Erythroblast (primary cell): ENCODE measurements around the gene OLFML2A.
"Not testable (repeated sequence)": the region's sequence is repeated elsewhere in the genome, so short reads cannot be mapped to it uniquely, and the experiment has no call there.

ENCODE experiments used
- DNase-seq, 2 experiments: peaks; one replicate each; lab custom pipeline; 2025; lab: John Stamatoyannopoulos, UW
- GATA1 ChIP-seq: IDR thresholded peaks from 2 replicates; pipeline ENCODE4 v1.6.1; 2011; ENCODE audit warnings: low read depth, mild to moderate bottlenecking, control low read depth, low read length, moderate library complexity
- POLR2A ChIP-seq: IDR thresholded peaks from 2 replicates; pipeline ENCODE4 v1.6.1; 2011; ENCODE audit warnings: mild to moderate bottlenecking, low read length

The OLFML2A gene

DNA sequence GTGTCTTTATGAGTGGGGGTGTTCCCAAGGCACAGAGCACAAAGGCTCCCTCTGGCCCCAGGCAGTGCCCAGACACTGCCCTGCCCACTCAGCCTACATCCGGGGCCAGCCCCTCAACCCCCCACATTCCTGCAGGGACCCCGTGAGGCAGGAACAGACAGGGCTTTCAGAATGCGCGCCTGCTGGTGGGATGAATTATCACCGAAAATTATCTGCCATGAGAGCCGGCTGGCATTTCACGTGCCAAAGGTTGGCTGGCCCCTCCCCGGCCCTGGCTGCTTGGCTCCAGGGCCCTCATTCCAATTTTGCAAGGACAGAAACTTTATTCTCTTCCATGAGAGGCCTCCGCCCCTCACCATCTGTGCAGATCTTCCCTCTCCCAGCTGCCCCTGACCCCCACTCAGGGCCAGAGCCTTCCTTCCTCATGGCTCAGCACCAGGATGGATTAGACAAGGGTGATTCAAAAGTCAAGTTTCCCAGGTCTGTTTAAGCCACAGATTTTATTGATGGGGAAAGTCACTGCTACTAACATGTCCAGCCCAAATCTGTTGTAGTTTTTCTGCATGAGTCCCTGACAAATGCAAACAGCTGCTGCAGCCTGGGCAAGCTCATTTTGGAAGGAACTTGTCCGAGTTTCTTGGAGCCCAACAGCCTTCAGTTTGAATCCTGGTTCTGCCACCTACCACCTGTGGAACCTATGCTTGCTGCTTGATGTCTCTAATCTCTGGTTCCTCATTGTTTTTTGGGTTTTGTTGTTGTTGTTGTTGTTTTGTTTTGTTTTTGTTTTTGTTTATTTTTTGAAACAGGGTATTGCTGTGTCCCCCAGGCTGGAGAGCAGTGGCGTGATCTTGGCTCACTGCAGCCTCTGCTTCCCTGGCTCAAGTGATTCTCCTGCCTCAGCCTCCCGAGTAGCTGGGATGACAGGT lies 44.0 kb downstream of the OLFML2A start:
- DNase-seq: no peak
- TF ChIP-seq GATA1: no peak
- no peak for TF ChIP-seq POLR2A

DNA sequence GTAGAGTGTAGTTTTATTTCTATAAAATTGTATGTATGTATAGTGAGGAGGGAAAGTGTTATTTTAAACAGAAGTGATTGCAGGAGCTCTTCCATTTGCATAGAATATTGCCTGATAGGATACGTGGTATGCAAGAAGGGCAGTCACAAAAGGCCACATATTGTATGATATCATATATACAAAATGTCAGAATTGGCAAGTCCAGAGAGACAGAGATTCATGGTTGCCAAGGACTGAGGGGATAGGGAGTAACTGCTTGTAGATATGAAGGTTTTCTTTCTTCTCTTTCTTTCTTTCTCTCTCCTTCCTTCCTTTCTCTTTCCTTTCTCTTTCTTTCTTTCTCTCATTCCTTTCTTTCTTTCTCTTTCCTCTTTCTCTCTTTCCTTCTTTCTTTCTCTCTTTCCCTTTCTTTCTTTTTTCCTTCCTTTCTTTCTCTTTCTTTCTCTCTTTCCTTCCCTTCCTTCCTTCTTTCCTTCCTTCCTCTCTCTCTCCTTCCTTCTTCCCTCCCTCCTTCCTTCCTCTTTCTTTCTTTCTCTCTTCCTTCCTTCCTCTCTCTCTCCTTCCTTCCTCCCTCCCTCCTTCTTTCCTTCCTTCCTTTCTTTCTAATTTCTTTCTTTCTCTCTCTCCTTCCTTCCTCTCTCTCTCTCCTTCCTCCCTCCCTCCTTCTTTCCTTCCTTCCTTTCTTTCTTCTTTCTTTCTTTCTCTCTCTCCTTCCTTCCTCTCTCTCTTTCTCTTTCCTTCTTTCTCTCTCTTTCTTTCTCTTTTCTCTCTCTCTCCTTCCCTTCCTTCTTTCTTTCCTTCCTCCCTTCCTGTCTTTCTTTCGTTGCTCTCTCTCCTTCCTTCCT lies 51.8 kb downstream of the OLFML2A start:
- TF ChIP-seq GATA1 (no peak), POLR2A (no peak)
- DNase-seq: no peak

DNA sequence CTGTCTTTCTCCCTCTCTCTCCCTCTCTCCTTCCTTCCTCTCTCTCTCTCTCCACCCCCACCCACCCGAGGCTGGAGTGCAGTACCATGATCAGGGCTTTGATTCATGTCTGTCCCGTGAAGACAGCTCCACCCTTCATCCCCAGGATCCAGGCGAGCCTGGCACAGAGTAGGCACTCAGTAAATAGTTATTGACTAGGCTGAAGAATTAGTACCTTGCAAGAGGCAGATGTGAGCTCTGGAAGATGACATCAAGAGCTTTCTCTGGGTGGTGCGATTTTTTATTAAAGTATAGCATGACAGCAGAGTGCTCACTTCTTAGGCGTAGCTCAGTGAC lies 52.4 kb downstream of the OLFML2A start:
- DNase-seq: no peak
- TF ChIP-seq POLR2A (no peak), GATA1 (no peak)

DNA sequence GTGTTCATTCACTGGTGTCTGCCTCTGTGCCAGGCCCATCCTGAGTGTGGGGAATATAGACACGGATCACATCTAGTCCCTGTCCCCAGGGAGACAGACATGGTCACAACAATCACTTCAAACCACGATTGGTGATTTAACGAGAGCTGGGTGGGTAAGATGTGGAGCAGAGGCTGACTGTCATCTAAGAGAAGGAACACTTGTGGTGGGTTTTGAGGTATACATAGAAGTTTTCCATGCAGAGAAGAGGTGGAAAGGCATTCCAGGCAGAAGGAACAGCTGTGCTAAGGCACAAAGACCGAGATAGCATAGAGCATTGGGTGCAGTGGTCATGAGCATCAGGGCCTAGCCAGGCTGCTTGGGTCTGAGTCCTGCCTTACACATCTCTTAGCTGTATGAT lies 53.7 kb downstream of the OLFML2A start:
- no peak for DNase-seq
- TF ChIP-seq POLR2A: no peak
- no peak for TF ChIP-seq GATA1

DNA sequence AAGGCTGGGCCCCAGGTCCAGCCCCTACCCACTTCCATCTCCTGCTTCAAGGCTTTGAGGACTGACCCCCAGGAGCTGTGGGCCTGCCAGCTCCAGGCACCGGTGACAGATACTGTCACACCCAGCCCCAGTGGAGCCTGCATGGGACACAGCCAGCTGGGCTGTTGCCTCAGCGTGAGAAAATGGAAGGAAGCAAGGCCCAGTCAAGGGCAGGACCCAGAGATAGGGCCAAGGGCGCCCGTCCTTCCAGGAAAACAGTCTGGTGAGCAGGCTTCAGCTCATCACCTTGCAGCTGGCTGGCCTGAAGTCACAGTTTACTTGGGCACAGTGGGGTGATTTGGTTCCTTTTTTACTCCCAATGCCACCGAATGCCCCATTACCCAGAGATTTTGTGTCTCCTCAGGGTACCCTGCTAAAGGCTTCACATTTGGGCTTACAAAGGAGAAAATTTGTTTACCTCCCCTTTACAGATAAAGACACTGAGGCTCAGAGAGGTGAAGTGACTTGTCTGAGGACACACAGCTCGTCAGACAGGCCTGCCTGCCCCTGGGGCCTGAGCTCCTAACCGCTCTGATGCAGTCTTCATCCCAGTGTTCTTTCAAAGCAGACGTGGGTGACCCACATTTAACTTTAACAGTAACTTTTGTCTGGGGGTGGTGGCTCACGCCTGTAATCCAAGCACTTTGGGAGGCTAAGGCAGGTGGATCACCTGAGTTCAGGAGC lies 54.9 kb downstream of the OLFML2A start:
- no peak for TF ChIP-seq GATA1
- TF ChIP-seq POLR2A: no peak
- DNase-seq: no peak

DNA sequence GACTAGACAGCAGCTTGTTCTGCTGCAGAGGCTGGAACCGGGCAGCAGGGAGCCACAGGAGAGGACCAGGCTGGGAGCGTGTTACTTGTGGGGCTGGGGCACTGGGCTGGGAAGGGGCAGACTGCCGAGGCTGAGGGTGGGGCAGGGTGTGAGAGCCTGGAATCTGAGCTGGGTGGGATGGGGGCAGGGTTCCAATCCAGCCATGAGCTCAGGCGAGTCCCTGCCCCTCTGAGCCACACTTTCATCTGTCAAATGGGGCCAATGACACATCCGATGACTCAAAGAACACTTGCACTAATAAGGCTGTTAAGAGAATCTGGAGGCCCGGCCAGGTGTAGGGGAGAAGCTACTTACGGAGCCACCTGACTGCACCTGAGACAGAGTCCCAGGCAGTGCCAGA lies 57.7 kb downstream of the OLFML2A start:
- TF ChIP-seq GATA1 (no peak), POLR2A (no peak)
- no peak for DNase-seq

DNA sequence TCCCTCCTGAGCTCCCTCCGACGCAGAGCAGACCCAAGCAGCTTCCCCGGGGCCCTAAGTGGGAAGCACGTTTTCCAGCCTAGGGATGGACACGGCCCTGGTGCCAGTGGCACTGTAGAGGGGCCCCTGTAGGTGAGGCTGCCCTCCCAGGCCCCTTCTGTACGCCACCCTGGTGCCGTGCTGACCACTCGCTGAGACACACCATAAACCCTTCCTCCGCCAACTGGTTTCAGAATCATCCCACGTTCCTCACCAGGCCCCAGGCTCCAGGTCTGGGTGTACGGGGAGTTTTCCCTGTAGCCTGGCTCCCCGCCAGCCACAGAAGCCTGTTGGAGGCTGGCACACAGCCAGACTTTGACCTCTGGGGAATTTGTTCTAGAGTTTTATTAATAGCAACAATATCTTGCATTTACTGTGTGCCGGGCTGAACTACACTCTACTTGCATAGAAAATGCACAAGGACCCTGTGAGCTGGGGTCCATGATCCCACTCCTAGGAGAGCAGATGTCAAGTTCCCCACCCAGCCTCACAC lies 58.2 kb downstream of the OLFML2A start:
- no peak for DNase-seq

DNA sequence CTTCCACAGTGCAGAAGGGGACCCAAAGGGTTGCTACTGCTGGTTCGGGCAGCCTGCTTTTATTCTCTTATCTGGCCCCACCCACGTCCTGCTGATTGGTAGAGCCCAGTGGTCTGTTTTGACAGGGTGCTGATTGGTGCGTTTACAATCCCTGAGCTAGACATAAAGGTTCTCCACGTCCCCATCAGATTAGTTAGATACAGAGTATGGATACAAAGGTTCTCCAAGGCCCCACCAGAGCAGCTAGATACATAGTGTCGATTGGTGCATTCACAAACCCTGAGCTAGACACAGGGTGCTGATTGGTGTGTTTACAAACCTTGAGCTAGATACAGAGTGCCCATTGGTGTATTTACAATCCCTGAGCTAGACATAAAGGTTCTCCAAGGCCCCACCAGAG lies 61.2 kb downstream of the OLFML2A start:
- not testable (repeated sequence) for DNase-seq

More for the DNA sequence above, 58.2 kb downstream of the OLFML2A start:
- no peak for TF ChIP-seq POLR2A
- TF ChIP-seq GATA1: no peak

DNA sequence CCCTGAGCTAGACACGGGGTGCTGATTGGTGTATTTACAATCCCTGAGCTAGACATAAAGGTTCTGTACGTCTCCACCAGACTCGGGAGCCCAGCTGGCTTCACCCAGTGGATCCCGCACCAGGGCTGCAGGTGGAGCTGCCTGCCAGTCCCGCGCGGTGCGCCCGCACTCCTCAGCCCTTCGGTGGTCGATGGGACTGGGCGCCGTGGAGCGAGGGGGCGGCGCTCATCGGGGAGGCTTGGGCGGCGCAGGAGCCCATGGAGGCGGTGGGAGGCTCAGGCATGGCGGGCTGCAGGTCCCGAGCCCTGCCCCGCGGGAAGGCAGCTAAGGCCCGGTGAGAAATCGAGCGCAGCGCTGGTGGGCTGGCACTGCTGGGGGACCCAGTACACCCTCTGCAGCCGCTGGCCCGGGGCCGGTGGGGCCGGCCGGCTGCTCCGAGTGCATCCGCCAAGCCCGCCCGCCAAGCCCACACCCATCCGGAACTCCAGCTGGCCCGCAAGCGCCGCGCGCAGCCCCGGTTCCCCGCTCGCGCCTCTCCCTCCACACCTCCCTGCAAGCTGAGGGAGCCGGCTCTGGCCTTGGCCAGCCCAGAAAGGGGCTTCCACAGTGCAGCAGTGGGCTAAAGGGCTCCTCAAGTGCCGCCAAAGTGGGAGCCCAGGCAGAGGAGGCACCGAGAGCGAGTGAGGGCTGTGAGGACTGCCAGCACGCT lies 61.8 kb downstream of the OLFML2A start:
- not testable (repeated sequence) for DNase-seq

DNA sequence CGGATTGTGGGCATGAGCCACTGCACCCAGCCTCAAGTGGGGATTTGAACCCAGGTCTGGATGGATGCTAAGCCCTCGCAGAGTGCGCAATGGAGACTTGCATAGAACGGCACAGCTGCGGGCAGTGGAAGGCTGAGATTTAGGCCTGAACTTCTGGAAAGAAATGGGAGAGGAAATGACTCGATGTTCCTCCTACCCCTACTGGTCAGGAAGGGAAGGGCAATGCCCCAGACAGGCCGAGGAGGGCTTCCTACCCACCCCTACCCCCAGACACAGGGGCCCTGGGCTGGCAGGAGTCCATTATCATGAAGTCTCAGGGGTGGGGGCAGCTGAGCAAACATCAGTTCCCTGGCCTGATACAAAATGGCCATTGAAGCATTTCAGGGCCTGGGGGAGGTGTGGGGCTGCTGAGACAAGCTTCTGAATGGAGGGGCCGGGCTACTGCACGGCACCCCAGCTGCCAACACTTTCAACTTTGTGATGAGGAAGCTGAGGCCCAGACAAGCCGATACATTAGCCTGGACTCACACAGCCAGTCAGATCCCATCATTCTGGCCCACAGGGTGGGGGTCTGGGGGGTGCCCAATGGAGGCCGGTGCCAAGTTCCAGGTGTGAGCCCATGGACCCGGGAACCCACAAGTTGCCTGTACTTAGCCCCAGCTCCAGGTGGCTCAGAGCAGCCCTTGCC lies 62.8 kb downstream of the OLFML2A start:
- TF ChIP-seq GATA1 (no peak), POLR2A (no peak)
- DNase-seq: no peak

DNA sequence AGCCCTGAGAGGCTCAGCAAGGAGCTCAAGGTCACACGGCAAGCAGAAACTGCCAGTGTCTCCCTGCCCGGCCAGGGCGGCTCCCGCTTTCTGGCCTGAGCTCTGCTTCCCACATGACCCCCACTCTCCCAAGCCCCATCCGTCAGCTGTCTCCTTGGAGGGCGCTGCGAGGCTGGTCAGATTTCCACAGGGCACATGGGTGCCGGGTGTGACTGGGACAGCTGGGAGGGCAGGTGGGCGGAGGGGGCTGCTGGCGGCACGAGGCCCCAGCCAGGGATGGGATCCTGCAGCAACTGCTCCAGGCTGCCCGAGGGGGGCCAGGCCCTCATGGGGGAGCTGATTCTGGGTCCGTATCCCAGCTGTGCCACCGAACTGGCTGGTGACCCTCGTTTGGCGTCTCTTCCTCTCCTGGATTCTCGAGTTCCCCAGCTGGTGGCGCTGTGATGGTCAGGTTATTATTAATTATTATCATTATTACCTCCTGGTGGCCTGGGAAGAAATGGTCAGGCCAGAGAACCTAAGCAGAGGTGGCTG lies 63.4 kb downstream of the OLFML2A start:
- TF ChIP-seq GATA1 (no peak), POLR2A (no peak)
- peak; percentile 39 to 40 for DNase-seq

DNA sequence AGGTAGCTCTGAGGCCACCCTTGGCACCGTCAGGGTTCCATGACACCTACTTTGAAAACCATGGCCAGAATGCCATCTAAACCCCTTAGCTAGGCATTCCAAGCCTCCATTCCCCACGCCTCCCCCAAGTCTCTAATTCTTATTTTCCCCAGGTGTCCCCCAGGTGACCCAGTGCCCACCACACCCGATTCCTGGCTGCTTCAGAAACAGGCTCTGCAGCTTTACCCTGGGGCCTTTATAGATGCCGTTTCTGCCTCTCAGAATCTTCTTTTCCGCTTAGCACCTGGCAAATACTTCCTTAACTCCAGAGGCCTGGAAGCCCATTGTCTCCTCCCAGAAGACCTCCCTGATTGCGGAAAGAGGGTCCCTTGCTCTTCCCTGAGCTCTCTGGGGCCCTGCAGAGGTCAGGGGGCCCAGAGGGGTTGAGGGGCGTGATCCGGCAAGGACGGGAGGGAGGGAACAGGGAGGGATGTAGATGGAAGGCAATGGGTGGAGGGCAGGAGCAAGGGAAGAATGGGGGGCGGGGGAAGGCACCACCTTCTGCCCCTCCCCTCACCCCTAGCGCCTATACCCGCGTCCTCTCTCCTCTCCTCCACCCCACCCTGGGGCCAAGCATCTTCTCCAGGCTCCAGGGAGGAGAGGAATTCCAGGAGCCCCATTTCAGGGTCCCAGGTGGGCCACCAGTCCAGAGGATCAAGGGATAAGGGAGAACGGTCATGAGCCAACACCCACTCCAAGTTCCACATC lies 64.3 kb downstream of the OLFML2A start:
- TF ChIP-seq GATA1 (no peak), POLR2A (no peak)
- no peak for DNase-seq
